PC-3 (cell line): ENCODE data around the gene MAP2K5.

ENCODE experiments used
- EZH2 ChIP-seq: fragments of 300-600 bp; sonication (generic); IDR thresholded peaks from one replicate; pipeline ENCODE4 v1.6.1; 2017; ENCODE audit warnings: antibody characterized with exemption, mild to moderate bottlenecking, low read length; ENCODE audit not compliant: unreplicated experiment
- EZH2phosphoT487 ChIP-seq: fragments of 300-600 bp; sonication (generic); IDR thresholded peaks from 2 replicates; pipeline ENCODE4 v1.6.1; 2018; ENCODE audit warnings: mild to moderate bottlenecking, antibody characterized with exemption, low read length, borderline replicate concordance
- TF ChIP-seq, protein P1 (sequence below): fragments of 300-600 bp; sonication (generic); conservative IDR thresholded peaks from 2 replicates; pipeline ENCODE4 v1.5.1; 2017; ENCODE audit warnings: antibody characterized with exemption, low read depth, mild to moderate bottlenecking, low read length

DNA sequence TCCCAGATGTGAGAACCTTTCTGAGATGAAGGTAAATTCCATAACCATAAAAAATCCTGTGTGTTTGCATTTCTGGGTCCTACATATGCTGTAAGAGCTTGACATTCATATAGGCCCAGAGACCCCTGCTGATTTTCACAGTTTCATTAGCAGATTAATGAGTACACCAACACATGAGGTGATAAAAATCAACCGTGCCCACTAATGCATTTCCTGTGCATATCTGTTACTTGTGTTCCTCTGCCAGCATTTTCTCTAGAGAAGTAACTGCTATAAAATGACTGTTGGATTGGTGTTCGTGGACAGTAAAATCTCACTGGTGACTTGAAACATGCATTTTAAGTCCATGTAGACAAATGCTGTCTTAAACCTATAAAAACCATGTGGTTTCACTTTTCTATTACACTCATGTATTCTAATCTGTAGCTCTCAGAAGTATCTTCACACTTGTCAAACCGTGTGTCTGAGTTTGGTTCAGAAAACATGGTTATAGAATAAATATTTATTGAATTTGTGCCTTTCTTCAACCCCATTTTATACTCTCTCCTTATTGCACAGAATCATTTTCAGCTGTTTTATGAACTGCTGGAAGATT lies 14.6 kb downstream of the MAP2K5 start:
- TF ChIP-seq, protein P1, sequence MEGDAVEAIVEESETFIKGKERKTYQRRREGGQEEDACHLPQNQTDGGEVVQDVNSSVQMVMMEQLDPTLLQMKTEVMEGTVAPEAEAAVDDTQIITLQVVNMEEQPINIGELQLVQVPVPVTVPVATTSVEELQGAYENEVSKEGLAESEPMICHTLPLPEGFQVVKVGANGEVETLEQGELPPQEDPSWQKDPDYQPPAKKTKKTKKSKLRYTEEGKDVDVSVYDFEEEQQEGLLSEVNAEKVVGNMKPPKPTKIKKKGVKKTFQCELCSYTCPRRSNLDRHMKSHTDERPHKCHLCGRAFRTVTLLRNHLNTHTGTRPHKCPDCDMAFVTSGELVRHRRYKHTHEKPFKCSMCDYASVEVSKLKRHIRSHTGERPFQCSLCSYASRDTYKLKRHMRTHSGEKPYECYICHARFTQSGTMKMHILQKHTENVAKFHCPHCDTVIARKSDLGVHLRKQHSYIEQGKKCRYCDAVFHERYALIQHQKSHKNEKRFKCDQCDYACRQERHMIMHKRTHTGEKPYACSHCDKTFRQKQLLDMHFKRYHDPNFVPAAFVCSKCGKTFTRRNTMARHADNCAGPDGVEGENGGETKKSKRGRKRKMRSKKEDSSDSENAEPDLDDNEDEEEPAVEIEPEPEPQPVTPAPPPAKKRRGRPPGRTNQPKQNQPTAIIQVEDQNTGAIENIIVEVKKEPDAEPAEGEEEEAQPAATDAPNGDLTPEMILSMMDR, result no peak
- TF ChIP-seq EZH2, result no peak
- no peak for TF ChIP-seq EZH2phosphoT487
